Placental epithelial cell (primary cell): ENCODE measurements around the gene HTR3A. TPM values are rescaled to one million over a fixed set of nuclear protein-coding genes. Genes with fewer than 3 reads are reported as not detected.

Experiments
- total RNA-seq: library from RNA; depleted of rRNA; stranded (reverse); fragments of >200 nt; gene quantifications from 2 replicates; pipeline ENCODE4 v1.2.3, GENCODE V29; 2012

Gene HTR3A
- not detected in 2 replicates for total RNA-seq

DNA sequence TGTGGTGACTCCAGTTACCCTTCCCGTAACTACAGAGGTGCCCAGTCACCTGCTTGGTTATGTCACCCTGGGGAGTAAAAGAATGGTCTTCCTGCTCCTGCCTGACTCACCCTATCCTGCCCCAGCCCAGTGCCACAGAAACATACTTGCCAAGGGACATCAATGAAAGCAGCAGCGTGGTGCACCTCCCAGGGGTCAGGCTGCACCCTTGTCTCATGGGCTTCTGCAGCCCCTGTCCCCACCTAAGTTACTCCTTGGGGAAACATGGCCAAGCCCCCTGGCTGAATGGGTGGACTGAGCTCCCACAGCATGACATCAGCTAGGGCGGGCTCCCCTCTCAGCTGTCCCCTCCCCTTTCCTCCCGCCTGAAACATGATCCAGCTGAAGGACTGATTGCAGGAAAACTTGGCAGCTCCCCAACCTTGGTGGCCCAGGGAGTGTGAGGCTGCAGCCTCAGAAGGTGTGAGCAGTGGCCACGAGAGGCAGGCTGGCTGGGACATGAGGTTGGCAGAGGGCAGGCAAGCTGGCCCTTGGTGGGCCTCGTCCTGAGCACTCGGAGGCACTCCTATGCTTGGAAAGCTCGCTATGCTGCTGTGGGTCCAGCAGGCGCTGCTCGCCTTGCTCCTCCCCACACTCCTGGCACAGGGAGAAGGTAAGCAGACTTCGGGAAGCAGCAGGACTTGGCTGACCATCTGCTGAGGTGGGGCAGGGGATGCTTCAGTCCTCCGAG is at the start of gene HTR3A:
Gene HTR3A, plus strand, starts transcription at position 368 of the 730 bp plus-strand sequence. Its CDS starts 218 bp downstream, at position 586.

Other genes with a start within 250 kb of the HTR3A start
- 15.3 and 23.7 TPM in 2 replicates for gene ZW10, start 201.4 kb upstream of the HTR3A start, total RNA-seq
- gene CLDN25, start 195.3 kb upstream of the HTR3A start, total RNA-seq = not detected in 2 replicates
- gene USP28, start 99.5 kb upstream of the HTR3A start, total RNA-seq = 17.3 and 31.4 TPM in 2 replicates
- gene HTR3B, start 70.3 kb upstream of the HTR3A start, total RNA-seq = not detected in 2 replicates
- gene ZBTB16, start 84.6 kb downstream of the HTR3A start, total RNA-seq = 90.4 and 137 TPM in 2 replicates